ENCODE data around the gene CHD6.

Gene CHD6

DNA sequence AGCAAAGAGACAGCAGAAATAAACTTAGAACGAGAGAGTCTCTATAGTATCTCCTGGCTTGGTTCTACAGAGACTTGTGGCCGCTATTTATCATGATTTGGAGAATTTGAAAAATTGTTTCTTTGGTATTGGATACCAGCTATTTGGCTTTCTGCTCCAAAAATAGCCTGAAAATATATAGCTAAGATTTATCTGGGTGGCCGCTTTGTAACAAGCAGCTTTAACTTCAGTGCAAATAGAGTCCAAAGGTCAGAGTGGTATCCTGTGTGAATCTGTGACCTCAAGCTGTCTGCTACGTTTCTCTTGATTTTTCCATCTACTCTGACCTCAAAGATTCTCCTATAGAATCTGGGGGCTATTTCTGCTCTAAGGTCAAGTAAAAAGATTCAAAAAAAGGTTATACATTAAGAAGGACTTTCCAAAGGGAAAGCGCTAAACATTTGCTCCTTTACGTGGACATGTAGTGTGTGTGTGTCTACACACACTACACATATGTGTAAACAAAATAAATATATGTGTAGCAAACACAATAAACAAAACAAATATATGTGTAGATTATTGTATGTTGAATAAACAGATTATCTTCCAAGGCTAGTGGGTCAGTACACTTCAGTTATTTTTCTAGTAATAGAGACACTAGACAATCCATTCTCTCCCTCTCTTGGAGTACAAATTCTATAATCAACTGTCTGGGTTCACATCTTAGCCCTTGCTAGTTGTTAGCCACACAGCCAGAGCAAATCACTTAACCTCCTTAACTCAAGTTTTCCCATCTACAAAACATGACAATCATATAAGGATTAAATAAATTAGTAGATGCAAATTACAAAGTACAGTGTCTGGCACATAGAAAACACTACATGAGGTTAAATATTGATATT, 40.8 kb downstream of the CHD6 start:
- DNase-seq: no peak

GRCh38 chr20:41575412-41575811, 42.8 kb downstream of the CHD6 start:
- DNase-seq: no peak

GRCh38 chr20:41574802-41575389, 43.3 kb downstream of the CHD6 start:
- no peak for DNase-seq

GRCh38 chr20:41573955-41574354, 44.2 kb downstream of the CHD6 start:
- DNase-seq: no peak

DNA sequence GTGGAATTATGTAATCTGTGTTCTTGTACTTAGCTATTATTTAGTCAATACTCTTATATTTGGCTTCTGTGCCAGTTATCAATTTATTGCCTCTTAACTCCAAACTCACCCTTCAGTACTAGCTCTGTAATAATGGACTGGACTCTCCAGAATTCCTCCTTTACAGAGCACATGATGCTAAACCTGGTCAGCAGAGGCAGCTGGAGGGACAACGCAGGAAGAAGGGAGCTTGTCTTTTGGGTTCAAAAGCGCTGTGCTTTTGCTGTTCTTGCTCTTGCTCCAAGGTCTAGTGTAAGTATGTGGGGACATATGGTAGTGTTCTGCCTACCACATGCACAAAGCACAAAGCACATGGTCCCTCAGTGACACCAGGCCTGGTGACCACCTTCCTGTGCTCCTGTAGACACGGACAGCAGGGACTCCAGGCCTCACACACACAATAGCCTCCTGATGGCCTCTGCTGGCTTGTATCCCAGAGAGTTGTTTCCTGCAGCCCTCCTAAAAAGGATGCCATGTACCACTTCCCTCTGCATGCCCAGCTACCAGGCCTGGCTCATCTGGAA, 46.1 kb downstream of the CHD6 start:
- DNase-seq: no peak

DNA sequence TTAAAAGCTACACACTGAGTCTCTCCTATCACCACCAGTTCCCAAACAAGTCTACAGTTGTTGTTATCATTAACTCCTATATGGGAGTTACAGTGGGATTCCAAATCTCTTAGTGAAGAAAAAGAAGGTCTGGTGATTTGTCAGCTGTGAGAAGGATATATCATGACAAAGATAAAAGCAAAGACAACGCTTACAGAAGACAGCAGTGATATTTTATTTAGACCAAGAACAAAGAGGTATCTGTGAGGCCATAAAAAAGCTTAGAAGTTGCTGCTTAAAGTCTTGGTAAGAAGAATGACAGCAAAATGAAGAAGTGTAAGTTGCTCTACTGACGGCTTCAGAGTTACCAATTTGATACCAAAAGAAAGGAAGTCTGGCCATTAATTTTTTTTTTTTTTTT, 47.2 kb downstream of the CHD6 start:
- no peak for DNase-seq

DNA sequence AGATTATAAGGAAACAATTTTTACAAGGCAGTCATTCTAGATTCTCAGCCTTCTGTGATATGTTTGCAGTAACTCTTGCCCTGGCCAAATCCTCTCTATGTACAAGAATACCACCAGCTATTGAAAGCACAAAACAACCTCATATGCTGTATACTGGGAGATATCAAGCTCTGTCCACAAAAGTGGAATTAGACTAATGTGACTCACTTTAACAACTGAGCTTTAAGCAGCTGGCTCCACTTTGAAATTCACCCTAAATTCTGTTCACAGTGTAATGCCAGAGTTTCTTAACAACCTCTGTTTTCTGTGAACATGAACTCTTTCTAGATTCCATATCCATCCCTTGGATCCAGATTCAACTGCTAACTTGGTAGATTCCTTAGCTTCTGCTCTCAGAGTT, 47.6 kb downstream of the CHD6 start:
- DNase-seq: no peak

- no peak for DNase-seq
These were observed 50.6 kb downstream of the CHD6 start for GRCh38 chr20:41567615-41568014.

DNA sequence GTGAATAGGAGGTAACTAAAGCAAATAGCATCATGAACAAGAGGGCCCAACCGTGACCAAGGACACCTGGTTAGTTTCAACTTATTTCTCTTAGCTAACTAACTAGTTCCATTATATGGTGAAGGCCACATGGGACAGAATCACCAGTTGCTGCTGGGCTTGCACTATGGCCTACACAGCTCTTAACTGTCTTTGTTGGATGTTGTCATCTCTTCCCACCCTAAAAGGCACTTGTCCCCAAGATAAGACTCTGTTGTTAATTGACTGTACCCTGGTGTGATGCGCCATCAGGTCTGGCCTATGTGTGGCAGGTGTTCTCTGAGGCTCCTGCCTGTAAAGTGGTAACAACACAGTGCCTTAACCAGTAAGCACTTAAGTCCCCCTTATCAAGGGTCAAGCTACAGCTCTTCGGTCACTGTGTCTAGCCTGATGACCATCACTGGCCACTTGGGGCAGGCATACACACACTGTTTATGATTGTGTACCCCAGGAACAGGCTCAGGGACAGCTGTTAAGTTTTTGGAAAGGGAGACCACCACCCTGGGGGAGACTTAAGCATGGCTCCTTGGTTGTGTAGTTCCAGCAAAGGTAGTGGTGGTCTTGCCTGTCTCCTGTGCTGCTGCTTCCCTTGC, 51.2 kb downstream of the CHD6 start:
- DNase-seq: no peak

DNA sequence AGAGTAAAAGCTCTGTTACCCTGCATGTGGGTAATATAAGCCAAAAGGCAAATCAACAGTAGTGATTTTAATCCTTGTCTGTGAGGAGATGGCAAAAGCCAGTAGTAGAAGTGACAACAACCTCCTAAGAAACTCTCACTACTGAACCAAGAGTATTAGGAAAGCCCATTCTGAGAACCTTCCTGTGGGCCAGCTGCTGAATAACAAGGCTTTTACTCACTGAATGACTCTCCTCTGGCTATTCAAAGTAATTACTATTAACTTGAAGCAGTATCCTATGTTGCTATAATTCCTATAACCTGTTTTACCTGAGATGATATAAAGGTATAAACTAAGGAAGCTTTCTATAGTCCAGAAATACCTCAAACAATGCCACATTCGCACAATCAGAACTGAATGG, 55.1 kb downstream of the CHD6 start:
- DNase-seq: no peak

GRCh38 chr20:41560970-41561369, 57.2 kb downstream of the CHD6 start:
- DNase-seq: no peak

- DNase-seq: no peak
These were observed 58.5 kb downstream of the CHD6 start for GRCh38 chr20:41559658-41560057.

- no peak for DNase-seq
These were observed 64.9 kb downstream of the CHD6 start for GRCh38 chr20:41553142-41553879.

DNA sequence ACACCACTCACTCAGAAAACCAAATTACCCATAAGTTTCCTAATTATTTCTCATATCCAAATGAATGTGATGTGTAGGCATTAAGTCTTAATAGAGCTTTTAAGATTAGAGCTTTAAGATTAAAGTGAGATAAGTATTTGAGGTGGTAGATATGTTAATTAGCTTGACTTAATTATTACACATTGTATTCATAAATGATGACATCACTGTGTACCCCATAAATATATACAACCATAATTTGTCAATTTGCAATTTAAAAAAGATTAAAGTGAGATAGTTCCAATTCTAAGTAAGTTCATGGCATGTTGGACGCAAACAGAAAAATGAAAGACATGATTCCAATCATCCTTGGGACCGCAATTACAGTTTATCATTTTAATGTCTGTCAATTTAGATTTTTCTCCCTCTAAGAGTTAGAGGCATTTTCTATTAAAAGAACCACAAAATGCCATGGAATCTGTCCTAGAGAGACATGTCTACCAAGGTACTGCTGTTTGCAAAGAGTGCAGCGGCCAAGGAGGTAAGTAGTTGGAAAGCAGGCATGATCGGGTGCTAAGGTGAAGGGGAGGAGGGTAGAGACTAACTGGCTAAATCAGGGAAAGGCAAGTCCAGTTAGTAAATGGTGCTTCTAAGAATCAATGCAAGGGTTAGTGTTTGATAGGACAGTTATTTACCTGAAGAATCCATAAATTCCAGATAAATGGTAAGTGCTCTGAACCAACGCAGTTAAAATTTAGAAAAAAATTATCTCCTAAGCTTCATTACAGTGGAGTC, 65.7 kb downstream of the CHD6 start:
- DNase-seq: no peak

GRCh38 chr20:41551011-41551705, 67.0 kb downstream of the CHD6 start:
- DNase-seq: no peak

DNA sequence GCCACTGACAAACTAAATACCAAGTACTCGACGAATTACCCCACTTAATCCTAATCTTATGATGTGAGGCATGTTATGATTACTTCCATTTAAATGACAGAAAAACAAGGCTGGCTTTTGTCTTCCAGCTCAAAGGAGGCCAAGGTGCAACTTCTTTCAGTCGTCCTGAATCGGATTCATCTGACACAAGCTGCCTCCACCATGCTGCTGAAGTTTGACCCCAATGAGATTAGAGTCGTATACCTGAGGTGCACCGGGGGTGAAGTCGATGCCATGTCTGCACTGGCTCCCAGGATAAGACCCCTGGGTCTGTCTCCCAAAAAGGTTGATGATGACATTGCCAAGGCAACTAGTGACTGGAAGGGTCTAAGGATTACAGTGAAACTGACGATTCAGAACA, 71.0 kb downstream of the CHD6 start:
- no peak for DNase-seq

- no peak for DNase-seq
These were observed 71.6 kb downstream of the CHD6 start for GRCh38 chr20:41546535-41546934.

- DNase-seq: no peak
These were observed 73.7 kb downstream of the CHD6 start for GRCh38 chr20:41544472-41544871.

DNA sequence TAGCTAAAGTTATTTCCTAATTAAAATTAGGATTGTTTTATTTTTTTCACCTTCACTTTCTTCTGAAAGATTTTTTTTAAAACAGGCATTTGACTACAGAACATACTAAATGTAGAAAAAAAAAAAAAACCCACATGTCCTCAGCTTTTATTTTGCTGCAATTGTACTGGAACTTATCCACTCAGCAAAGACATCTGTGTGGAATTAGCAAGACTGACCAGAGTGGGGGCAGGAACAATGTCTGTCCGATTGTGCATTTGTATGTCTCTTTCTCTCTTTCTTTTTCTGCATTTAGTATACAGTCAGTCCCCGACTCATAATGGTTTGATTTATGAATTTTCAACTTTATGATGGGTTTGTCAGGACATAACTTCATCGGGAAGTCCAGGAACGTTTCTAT, 77.3 kb downstream of the CHD6 start:
- no peak for DNase-seq

DNA sequence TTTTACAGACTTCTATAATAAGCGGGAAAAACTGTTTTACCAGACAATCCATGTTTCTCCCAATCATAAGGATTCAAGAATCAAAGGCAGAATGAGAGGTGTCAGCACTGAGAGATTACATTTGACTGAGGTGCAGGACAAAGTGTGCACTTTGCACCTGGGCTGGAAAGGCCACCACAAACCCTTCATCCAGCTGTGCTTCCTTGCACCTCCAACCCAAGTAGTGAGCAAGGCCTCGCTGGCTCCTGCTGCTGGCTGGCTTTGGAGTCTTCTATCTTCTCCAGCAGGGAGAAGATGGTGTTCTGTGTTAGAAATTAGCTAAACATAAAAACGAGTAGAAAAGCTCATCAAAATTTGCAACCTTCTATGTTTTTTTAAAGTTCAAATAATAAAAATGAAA, 77.7 kb downstream of the CHD6 start:
- DNase-seq: no peak

- DNase-seq: no peak
These were observed 79.2 kb downstream of the CHD6 start for GRCh38 chr20:41538810-41539596.

Measured in NCI-H1694 treated with DMSO at 0.1 percent for 48 hours (cell line).